Spleen (tissue), 7 donors: ENCODE data around the gene KCNJ5.

Experiments
- CTCF ChIP-seq, 11 experiments: fragments of 200-600 bp in 7 of 11; fragments of 450-650 bp in 4 of 11; sonication (generic) in 4 of 11; IDR thresholded peaks in 8 of 11; conservative IDR thresholded peaks in 3 of 11; 1 replicate in 7 of 11; 2 replicates in 4 of 11; pipeline versions ENCODE4 v1.4.0 to v1.8.0; 2016 to 2021; ENCODE audit warnings: antibody characterized with exemption in 11 of 11, inconsistent platforms in 4 of 11, mild to moderate bottlenecking in 1 of 11
- POLR2A ChIP-seq, 3 donors: fragments of 450-650 bp; IDR thresholded peaks; one replicate each; pipeline ENCODE4 v1.5.1; 2017; ENCODE audit warnings: antibody characterized with exemption in 3 of 3, mild to moderate bottlenecking in 1 of 3
- POLR2AphosphoS5 ChIP-seq, 3 donors: sonication (generic); formaldehyde crosslinking; IDR thresholded peaks; one replicate each; pipeline ENCODE4 v1.5.1; 2017; ENCODE audit warnings: antibody characterized with exemption in 3 of 3
- donor health status: DM: no; HTN: no; CAD: no; lungs with moderate emphysema.
- donor health status: DM: no; HTN: no; CAD: no.
- donor health status: DM: no; HTN: no; CAD: no.

GRCh38 chr11:128865490-128865889, 25.7 kb upstream of the KCNJ5 start:
- TF ChIP-seq POLR2A (IDR thresholded peaks at IDR 0.05) (no peak), CTCF (IDR thresholded peaks at IDR 0.05 in 8 of 11, conservative IDR thresholded peaks at IDR 0.05 in 3 of 11) (no peak), POLR2AphosphoS5 (IDR thresholded peaks at IDR 0.05) (no peak)
